Measurements from ENCODE around the gene SMG6.

The SMG6 gene

DNA sequence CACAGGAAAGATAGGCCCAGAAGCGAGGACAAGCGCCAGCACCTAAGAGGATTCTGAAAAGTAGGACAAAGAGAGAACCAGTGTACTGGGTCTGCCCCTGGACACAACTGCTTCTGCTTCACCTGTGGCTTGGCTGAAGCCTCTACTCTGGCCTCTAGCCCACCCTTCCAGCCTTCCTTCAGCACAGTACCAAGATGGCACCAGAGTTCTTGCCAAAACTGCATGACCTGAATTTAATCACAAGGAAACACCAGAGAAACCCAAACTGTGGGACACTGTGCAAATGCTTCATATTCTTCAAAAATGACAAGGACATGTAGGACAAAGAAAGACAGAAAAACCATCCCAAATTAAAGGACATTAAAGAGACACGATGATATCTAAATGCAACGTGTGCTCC lies 116.6 kb downstream of the SMG6 start:
- TF ChIP-seq, protein P1, sequence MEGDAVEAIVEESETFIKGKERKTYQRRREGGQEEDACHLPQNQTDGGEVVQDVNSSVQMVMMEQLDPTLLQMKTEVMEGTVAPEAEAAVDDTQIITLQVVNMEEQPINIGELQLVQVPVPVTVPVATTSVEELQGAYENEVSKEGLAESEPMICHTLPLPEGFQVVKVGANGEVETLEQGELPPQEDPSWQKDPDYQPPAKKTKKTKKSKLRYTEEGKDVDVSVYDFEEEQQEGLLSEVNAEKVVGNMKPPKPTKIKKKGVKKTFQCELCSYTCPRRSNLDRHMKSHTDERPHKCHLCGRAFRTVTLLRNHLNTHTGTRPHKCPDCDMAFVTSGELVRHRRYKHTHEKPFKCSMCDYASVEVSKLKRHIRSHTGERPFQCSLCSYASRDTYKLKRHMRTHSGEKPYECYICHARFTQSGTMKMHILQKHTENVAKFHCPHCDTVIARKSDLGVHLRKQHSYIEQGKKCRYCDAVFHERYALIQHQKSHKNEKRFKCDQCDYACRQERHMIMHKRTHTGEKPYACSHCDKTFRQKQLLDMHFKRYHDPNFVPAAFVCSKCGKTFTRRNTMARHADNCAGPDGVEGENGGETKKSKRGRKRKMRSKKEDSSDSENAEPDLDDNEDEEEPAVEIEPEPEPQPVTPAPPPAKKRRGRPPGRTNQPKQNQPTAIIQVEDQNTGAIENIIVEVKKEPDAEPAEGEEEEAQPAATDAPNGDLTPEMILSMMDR (conservative IDR thresholded peaks at IDR 0.05), result no peak
- H3K27ac ChIP-seq, result no peak overlapping the region

DNA sequence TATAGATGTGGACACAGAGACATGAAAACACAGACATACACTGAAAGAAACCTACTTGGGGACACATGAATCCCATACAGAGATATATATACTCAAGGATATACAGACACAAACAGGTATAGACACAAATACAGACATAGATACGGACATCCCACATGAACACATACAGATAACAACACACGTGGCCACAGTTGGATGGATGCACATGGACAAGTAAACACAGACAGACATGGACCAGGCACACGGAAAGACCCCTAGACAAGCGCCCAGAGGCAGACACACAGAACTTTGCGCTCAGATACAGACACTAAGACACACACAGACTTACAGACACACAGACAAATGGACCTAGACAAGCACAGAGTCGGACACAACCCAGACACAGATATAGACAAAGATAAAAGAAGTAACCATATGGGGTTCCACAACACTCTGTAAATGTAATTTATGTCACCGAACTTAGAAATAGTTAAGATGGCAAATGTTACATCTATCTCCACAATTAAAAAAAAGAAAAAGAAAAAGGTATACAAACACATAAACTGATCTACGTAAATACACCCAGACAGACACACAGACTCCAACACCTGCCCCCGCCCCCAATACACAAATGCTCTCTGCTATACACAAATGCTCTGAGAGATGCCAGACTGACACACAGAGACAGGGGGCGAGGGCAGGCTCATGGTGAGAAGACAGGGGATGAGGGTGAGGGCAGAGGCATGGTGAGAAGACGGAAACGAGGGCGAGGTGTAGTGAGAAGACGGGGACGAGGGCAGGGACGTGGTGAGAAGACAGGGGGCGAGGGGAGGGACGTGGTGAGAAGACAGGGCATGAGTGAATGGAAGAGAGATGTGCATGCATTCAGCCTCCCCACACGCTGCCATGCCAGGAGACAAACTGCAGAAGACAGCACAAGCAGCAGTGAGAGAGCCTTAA lies 118.3 kb downstream of the SMG6 start:
- TF ChIP-seq, protein P1 (conservative IDR thresholded peaks at IDR 0.05), result no peak
- H3K27ac ChIP-seq, result no peak overlapping the region

DNA sequence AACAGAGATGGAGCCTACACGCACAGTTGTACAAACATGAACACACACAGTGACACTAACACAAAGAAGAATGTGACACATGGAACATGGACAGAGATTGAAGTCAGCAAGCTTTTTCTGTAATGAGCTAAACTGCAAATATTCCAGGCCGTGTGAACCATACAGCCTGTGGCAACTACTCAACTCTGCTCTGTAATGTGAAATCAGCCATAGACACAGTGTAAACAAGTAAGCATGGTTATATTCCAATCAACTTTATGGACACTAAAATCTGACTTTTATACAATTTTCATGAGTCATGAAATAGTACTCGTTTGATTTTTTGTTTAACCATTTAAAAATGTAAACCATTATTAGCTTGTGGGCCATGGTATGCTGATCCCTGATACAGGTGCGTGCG lies 120.2 kb downstream of the SMG6 start:
- TF ChIP-seq, protein P1 (conservative IDR thresholded peaks at IDR 0.05), result no peak
- H3K27ac ChIP-seq, result peak overlapping the region; percentile 18; the same call in 1 of the 2 replicates

DNA sequence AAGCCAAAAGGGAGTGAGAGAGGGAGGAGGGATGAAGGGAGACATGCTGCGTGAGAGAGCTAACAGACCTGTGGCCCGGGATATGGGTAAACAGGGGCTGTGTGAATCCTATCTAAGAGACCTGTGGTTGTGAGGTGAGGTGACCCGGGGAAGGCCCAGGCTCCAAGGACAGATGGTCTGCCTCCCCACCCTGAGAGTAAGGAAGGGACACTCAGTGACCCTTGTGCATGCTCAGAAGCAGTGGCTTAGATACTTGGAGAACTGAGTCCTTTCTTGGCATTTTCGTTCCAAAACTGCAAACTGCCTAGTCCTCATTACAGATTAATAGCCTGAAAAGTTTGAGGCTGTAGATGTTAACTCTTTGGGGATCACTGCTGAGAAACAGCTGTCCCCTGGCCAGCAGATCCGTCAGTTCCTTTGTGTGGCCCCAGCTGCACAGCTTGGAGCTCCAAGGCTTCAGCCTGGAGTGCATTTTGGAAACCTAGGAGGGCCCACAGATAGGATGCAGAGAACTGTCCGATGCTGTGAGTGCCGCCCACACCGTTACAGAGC lies 121.6 kb downstream of the SMG6 start:
- no peak overlapping the region for H3K27ac ChIP-seq
- TF ChIP-seq, protein P1 (conservative IDR thresholded peaks at IDR 0.05), result no peak

DNA sequence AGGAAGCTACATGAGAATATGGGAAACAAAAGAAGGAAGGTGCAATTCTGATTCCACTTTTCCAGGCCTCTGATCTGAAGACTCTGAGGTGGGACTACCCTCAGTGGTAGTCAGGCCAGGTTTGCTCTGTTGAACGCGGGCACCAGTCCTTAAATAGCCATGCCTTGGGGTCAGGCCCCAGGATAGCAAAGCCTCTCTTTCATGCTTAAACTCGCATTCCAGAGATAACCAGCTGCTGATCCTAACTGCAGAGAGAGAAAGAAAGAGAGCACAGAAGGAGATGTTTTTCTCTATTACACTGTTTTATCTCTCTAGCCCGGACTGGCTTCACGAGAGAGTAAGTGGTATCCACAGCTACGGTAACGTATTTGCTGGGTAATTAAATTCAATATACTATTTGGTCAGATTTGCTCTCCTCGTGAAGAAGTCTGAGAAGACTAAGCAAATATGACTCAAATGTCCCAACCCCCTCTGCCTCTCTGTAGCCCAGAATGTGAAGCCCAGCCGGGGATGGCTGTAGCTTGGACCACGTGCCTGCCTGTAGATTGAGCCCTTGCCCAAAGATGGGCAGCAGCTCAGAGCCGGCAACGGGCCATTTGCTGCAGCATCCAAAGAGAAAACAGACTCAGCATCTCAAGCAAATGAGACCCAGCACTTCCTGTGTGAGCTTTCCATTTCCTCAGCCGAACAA lies 122.2 kb downstream of the SMG6 start:
- no peak overlapping the region for H3K27ac ChIP-seq
- TF ChIP-seq, protein P1 (conservative IDR thresholded peaks at IDR 0.05), result no peak

DNA sequence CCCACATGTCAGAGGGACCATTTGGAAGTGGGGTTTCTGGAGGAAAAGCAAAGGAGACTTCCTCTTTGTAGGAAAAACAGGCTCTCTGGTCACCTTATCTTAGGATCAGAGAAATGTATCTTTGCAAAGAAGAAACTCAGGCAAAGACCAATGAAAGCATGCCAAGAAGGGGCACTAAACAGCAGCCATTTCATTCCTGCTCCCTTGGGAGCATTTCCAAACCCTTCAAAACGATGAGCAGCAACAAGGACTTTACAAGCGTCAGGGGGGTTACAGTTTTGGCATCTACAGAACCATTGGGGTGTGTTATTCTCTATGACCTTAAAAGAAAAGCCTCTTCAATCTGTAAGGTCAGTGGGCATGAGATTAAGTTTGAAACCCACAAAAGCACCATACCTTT lies 122.8 kb downstream of the SMG6 start:
- no peak overlapping the region for H3K27ac ChIP-seq
- TF ChIP-seq, protein P1 (conservative IDR thresholded peaks at IDR 0.05), result no peak
